GM12878 (cell line): Measurements from ENCODE around the gene NUP62. TPM values are rescaled to one million over a fixed set of nuclear protein-coding genes. Genes with fewer than 3 reads are reported as not detected.

ENCODE experiments used
- NFYB ChIP-seq: IDR thresholded peaks from 2 replicates; pipeline ENCODE4 v1.6.1; 2011; ENCODE audit warnings: low read depth, mild to moderate bottlenecking, low read length, improper control_type of control experiment, moderate library complexity; ENCODE audit not compliant: insufficient read depth
- POLR2A ChIP-seq: IDR thresholded peaks from 2 replicates; pipeline ENCODE4 v1.6.1; 2011; ENCODE audit warnings: low read depth, mild to moderate bottlenecking, low read length
- RB1 ChIP-seq: fragments of 450-650 bp; formaldehyde crosslinking; IDR thresholded peaks from 2 replicates; pipeline ENCODE4 v1.6.1; 2017; ENCODE audit warnings: mild to moderate bottlenecking, borderline replicate concordance
- SIN3A ChIP-seq: IDR thresholded peaks from 2 replicates; pipeline ENCODE4 v1.6.1; 2012; ENCODE audit warnings: low read depth, low read length, improper control_type of control experiment
- SIX5 ChIP-seq: IDR thresholded peaks from 2 replicates; pipeline ENCODE4 v1.6.1; 2011; ENCODE audit warnings: mild to moderate bottlenecking, low read depth, low read length, moderate library complexity; ENCODE audit not compliant: severe bottlenecking
- TCF3 ChIP-seq: IDR thresholded peaks from 2 replicates; pipeline ENCODE4 v1.6.1; 2012; ENCODE audit warnings: low read depth, mild to moderate bottlenecking, low read length, borderline replicate concordance; ENCODE audit not compliant: insufficient read depth
- ZNF217 ChIP-seq: fragments of 450-650 bp; IDR thresholded peaks from 2 replicates; pipeline ENCODE4 v1.6.1; 2017; ENCODE audit warnings: antibody characterized with exemption, mild to moderate bottlenecking
- polyA plus RNA-seq, 11 experiments: library from polyadenylated mRNA; depleted of rRNA in 4 of 11; unstranded in 6 of 11; stranded (reverse) in 5 of 11; fragments of >200 nt; fragmentation: Nextera tagmentation in 4 of 11; fragmentation: Illumina TruSeq in 1 of 11; extraction: Ambion mirVana in 4 of 11; extraction: Trizol in 1 of 11; gene quantifications; 1 replicate in 1 of 11; 2 replicates in 10 of 11; pipeline versions ENCODE4 v1.2.1 to v1.2.3, GENCODE V29; 2011 to 2016; ENCODE audit warnings: inconsistent platforms in 2 of 11, missing spikeins in 2 of 11, low read depth in 1 of 11
- total RNA-seq, 4 experiments: library from RNA; depleted of rRNA in 3 of 4; stranded (reverse); fragments of >200 nt in 3 of 4; fragmentation: Illumina TruSeq in 1 of 4; extraction: Trizol in 1 of 4; gene quantifications; 2 replicates each; pipeline versions ENCODE4 v1.2.1 to v1.2.3, GENCODE V29; 2013 to 2021
- TF ChIP-seq, protein P1 (sequence below): fragments of 450-650 bp; formaldehyde crosslinking; IDR thresholded peaks from 2 replicates; pipeline ENCODE4 v1.4.0; 2020; ENCODE audit warnings: mild to moderate bottlenecking, moderate library complexity
- TF ChIP-seq, protein P2 (sequence below): IDR thresholded peaks from 2 replicates; pipeline ENCODE4 v1.6.1; 2011; ENCODE audit warnings: mild to moderate bottlenecking, low read depth, low read length, moderate library complexity; ENCODE audit not compliant: insufficient replicate concordance
- TF ChIP-seq, protein P3 (sequence below): IDR thresholded peaks from 2 replicates; pipeline ENCODE4 v1.6.1; 2012; ENCODE audit warnings: low read depth, low read length, improper control_type of control experiment

Gene NUP62
- total and polyA plus RNA-seq, 10 of the 15 experiments (the other 5 are each of a cell fraction or from before 2014, with no cell fraction given), result 19.5 to 110 (median 66.9) TPM

DNA sequence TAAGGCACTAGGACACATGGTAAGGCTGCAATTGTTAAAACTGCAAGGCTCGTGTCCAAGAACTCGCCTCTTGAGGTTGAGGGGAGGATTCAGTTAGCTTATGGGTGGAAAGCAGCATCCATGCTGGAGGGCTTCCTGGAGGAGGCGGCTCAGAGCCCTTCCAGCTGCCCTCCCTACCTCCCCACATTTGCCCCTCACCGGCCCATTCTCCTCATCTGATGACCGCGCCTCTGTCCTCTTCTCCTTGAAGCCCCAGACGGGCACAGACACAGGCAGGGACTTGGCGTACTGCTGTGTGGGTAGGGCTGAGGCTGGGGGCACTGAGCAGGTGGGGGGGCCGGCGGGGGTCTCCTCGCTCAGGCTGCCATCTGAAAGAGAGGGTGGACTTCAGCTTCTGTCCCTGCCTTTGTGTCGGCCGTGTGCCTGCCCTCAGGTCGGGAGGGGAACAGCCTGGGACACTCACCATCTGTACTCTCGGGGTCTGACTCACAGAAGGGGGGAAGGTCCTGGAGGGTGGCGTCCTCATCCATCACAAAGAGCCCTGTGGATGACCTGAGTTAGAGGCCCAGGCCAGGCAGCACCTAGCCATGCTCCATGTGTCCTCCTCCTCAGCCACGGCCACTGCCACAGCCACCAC, 57.8 kb downstream of the NUP62 start (continued):
- TF ChIP-seq, protein P1, sequence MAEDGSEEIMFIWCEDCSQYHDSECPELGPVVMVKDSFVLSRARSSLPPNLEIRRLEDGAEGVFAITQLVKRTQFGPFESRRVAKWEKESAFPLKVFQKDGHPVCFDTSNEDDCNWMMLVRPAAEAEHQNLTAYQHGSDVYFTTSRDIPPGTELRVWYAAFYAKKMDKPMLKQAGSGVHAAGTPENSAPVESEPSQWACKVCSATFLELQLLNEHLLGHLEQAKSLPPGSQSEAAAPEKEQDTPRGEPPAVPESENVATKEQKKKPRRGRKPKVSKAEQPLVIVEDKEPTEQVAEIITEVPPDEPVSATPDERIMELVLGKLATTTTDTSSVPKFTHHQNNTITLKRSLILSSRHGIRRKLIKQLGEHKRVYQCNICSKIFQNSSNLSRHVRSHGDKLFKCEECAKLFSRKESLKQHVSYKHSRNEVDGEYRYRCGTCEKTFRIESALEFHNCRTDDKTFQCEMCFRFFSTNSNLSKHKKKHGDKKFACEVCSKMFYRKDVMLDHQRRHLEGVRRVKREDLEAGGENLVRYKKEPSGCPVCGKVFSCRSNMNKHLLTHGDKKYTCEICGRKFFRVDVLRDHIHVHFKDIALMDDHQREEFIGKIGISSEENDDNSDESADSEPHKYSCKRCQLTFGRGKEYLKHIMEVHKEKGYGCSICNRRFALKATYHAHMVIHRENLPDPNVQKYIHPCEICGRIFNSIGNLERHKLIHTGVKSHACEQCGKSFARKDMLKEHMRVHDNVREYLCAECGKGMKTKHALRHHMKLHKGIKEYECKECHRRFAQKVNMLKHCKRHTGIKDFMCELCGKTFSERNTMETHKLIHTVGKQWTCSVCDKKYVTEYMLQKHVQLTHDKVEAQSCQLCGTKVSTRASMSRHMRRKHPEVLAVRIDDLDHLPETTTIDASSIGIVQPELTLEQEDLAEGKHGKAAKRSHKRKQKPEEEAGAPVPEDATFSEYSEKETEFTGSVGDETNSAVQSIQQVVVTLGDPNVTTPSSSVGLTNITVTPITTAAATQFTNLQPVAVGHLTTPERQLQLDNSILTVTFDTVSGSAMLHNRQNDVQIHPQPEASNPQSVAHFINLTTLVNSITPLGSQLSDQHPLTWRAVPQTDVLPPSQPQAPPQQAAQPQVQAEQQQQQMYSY (CRISPR knock-in tag), result no peak
- TF ChIP-seq TCF3 (no peak), ZNF217 (no peak), NFYB (no peak), SIN3A (no peak), POLR2A (no peak; the same call in 1 of the 2 replicates), SIX5 (no peak), RB1 (no peak)
- TF ChIP-seq, protein P2, sequence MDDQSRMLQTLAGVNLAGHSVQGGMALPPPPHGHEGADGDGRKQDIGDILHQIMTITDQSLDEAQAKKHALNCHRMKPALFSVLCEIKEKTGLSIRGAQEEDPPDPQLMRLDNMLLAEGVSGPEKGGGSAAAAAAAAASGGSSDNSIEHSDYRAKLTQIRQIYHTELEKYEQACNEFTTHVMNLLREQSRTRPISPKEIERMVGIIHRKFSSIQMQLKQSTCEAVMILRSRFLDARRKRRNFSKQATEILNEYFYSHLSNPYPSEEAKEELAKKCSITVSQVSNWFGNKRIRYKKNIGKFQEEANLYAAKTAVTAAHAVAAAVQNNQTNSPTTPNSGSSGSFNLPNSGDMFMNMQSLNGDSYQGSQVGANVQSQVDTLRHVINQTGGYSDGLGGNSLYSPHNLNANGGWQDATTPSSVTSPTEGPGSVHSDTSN, result no peak
- TF ChIP-seq, protein P3, sequence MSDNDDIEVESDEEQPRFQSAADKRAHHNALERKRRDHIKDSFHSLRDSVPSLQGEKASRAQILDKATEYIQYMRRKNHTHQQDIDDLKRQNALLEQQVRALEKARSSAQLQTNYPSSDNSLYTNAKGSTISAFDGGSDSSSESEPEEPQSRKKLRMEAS, result no peak
- TF ChIP-seq, all 136 proteins: peak for 0
